Fibroblast of lung (primary cell): ENCODE measurements around the gene DRG2. TPM values are rescaled to one million over a fixed set of nuclear protein-coding genes. Genes with fewer than 3 reads are reported as not detected.
A peak's percentile ranks its signal among the peaks of the same experiment; 100 is the strongest.

Experiments
- DNase-seq, 2 donors: peaks; one replicate each; pipeline versions ENCODE4 v3.0.0 to v3.0.0-alpha.2; 2010; ENCODE audit warnings: low read depth in 2 of 2
- H2AFZ ChIP-seq: 2 replicates; pipeline ENCODE4 v1.5.1; 2012; ENCODE audit warnings: low read length, control low read depth, inconsistent platforms
- H3K27ac ChIP-seq: 2 replicates; pipeline ENCODE4 v1.5.1; 2011; ENCODE audit warnings: low read length, control low read depth; ENCODE audit not compliant: insufficient read depth
- H3K27me3 ChIP-seq: 2 replicates; pipeline ENCODE4 v1.5.1; 2011; ENCODE audit warnings: mild to moderate bottlenecking, low read length; ENCODE audit not compliant: control insufficient read depth, insufficient read depth
- H3K36me3 ChIP-seq: 2 replicates; pipeline ENCODE4 v1.5.1; 2011; ENCODE audit warnings: low read length; ENCODE audit not compliant: control insufficient read depth, insufficient read depth
- H3K4me1 ChIP-seq: 2 replicates; pipeline ENCODE4 v1.5.1; 2011; ENCODE audit warnings: low read length; ENCODE audit not compliant: control insufficient read depth, insufficient read depth; ENCODE audit errors: extremely low read depth
- H3K4me2 ChIP-seq: 2 replicates; pipeline ENCODE4 v1.5.1; 2011; ENCODE audit warnings: low read length, control low read depth; ENCODE audit not compliant: insufficient read depth; ENCODE audit errors: extremely low read depth
- H3K4me3 ChIP-seq, 4 experiments: fragments of 200-600 bp in 1 of 4; sonication (generic) in 1 of 4; replicated peaks in 1 of 4; 2 replicates each; pipeline ENCODE4 v1.5.1; 2011 to 2016; ENCODE audit warnings: low read length in 4 of 4, low read depth in 3 of 4, mild to moderate bottlenecking in 3 of 4, control low read depth in 2 of 4, inconsistent platforms in 1 of 4, mixed read lengths in 1 of 4; ENCODE audit not compliant: insufficient read depth in 1 of 4; ENCODE audit errors: control extremely low read depth in 1 of 4
- H3K79me2 ChIP-seq: 2 replicates; pipeline ENCODE4 v1.5.1; 2012; ENCODE audit warnings: mild to moderate bottlenecking, low read length, inconsistent platforms; ENCODE audit not compliant: control insufficient read depth, insufficient read depth
- H3K9ac ChIP-seq: 2 replicates; pipeline ENCODE4 v1.5.1; 2011; ENCODE audit warnings: mild to moderate bottlenecking, low read length, control low read depth; ENCODE audit not compliant: insufficient read depth
- H3K9me3 ChIP-seq: 2 replicates; pipeline ENCODE4 v1.5.1; 2012; ENCODE audit warnings: low read depth, low read length; ENCODE audit not compliant: control insufficient read depth, insufficient read depth
- H4K20me1 ChIP-seq: 2 replicates; pipeline ENCODE4 v1.5.1; 2011; ENCODE audit warnings: low read length; ENCODE audit not compliant: control insufficient read depth, insufficient read depth; ENCODE audit errors: extremely low read depth
- CTCF ChIP-seq, 2 donors: IDR thresholded peaks in 1 of 2; conservative IDR thresholded peaks in 1 of 2; 1 replicate in 1 of 2; 2 replicates in 1 of 2; pipeline ENCODE4 v1.5.1; 2011 to 2012; ENCODE audit warnings: low read length in 2 of 2, control low read depth in 1 of 2, inconsistent platforms in 1 of 2, low read depth in 1 of 2, mild to moderate bottlenecking in 1 of 2
- EZH2 ChIP-seq: IDR thresholded peaks from 2 replicates; pipeline ENCODE4 v1.5.1; 2012; ENCODE audit warnings: low read length, control low read depth, mild to moderate bottlenecking; ENCODE audit errors: missing control alignments
- polyA plus RNA-seq, 2 donors: library from polyadenylated mRNA; depleted of rRNA in 1 of 2; stranded (reverse) in 1 of 2; unstranded in 1 of 2; fragments of >200 nt; gene quantifications; 2 replicates each; pipeline ENCODE4 v1.2.1, GENCODE V29; 2011 to 2012; ENCODE audit warnings: missing spikeins in 1 of 2
- total RNA-seq: library from RNA; depleted of rRNA; stranded (reverse); fragments of >200 nt; gene quantifications from 2 replicates; pipeline ENCODE4 v1.2.1, GENCODE V29; 2014

The DRG2 gene
- total and polyA plus RNA-seq, 2 donors (not counting 1 experiment from before 2014, with no cell fraction given): 26.7 to 30.1 TPM

GRCh38 chr17:18070861-18071340, 16.8 kb upstream of the DRG2 start:
- DNase-seq: peak; percentile 38 to 64
- no peak overlapping the region for H3K9ac ChIP-seq
- no peaks in the 10 kb centered on the region for H3K9me3 ChIP-seq
- H3K4me3 ChIP-seq: peak overlapping the region; percentile 0 to 42 (median 24)
- no peaks in the 10 kb centered on the region for H3K36me3 ChIP-seq
- no peaks in the 10 kb centered on the region for H4K20me1 ChIP-seq
- H3K79me2 ChIP-seq: no peaks in the 10 kb centered on the region
- no peak overlapping the region for H3K27ac ChIP-seq
- H3K27me3 ChIP-seq: peaks cover 5% of the 10 kb centered on the region
- TF ChIP-seq CTCF (conservative IDR thresholded peaks at IDR 0.05 in 1 of 2, IDR thresholded peaks at IDR 0.05 in 1 of 2; ENCODE audit: low read depth in 1 of 2, low read length in 2 of 2) (no peak), EZH2 (no peak)
- H2AFZ ChIP-seq: peak overlapping the region; percentile 56
- peaks cover 4% of the 10 kb centered on the region for H3K4me1 ChIP-seq
- H3K4me2 ChIP-seq: peak overlapping the region; percentile 88

DNA sequence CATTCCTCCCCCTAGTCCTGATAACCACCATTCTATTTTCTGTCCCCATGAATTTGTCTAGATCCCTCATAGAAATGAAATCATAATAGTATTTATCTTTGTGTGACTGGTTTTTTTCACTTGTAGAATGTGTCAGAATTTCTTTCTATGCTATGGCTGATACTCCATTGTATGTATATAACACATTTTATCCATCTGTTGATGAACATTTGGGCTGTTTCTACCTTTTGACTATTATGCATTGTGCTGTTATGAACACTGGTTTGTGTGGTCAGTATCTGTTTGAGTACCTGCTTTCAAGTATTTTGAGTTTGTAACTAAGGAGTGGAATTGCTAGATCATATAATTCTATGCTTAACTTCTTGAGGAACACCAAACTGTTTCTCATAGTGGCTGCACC, 16.0 kb upstream of the DRG2 start:
- TF ChIP-seq CTCF (conservative IDR thresholded peaks at IDR 0.05 in 1 of 2, IDR thresholded peaks at IDR 0.05 in 1 of 2; ENCODE audit: low read depth in 1 of 2, low read length in 2 of 2): no peak
- no peak for TF ChIP-seq EZH2
- Histone ChIP-seq H2AFZ (no peak overlapping the region), H3K4me3 (no peak overlapping the region), H3K9ac (no peak overlapping the region), H3K27me3 (peaks cover 5% of the 10 kb centered on the region), H3K36me3 (no peaks in the 10 kb centered on the region), H4K20me1 (no peaks in the 10 kb centered on the region), H3K9me3 (no peaks in the 10 kb centered on the region), H3K79me2 (no peaks in the 10 kb centered on the region), H3K27ac (no peak overlapping the region), H3K4me2 (no peak overlapping the region), H3K4me1 (peaks cover 4% of the 10 kb centered on the region)
- DNase-seq: no peak

DNA sequence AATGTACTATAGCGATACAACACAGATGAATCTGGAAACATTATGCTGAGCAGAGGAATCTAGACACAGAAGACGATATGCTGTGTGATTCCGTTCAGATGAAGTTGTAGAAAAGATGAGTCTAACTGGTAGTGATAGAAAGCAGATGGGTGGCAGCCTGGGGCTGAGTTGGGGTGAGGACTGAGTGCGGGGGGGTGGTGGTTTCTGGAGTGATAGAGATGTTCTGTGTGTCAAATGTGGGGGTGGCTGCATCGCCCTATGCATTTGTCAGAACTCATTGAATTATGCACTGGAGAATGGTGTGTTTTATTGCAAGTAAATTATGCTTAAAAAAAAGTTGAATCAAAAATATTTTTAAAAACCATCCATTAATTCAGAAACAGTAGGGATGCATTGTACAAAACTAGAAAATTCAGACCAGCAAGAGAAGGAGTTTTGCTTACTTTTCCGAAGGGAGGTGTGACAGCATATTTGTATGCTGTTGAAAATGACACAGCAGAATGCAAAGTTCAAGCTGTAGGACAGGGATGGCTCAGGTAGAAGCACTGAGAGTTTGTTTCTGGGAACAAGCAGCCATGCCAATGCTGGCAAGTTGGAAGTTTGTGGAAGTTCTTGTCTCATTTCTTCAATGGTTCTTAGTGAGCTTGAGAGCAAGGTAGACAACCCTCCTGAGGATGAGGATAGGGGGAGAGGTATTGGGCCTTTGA, 13.0 kb upstream of the DRG2 start:
- DNase-seq: no peak
- H3K9ac ChIP-seq: no peak overlapping the region
- H3K36me3 ChIP-seq: no peaks in the 10 kb centered on the region
- H3K27ac ChIP-seq: no peak overlapping the region
- no peaks in the 10 kb centered on the region for H4K20me1 ChIP-seq
- no peak overlapping the region for H3K4me2 ChIP-seq
- TF ChIP-seq CTCF (conservative IDR thresholded peaks at IDR 0.05 in 1 of 2, IDR thresholded peaks at IDR 0.05 in 1 of 2; ENCODE audit: low read depth in 1 of 2, low read length in 2 of 2): no peak
- no peak for TF ChIP-seq EZH2
- H3K4me3 ChIP-seq: no peak overlapping the region
- no peaks in the 10 kb centered on the region for H3K9me3 ChIP-seq
- peaks cover 4% of the 10 kb centered on the region for H3K4me1 ChIP-seq
- H3K27me3 ChIP-seq: peaks cover 5% of the 10 kb centered on the region
- H3K79me2 ChIP-seq: no peaks in the 10 kb centered on the region
- H2AFZ ChIP-seq: no peak overlapping the region
